WERI-Rb-1 (cell line): ENCODE results near the gene ZDHHC3.

ENCODE experiments used
- DNase-seq: peaks from one replicate; pipeline ENCODE4 v3.0.0-alpha.2; 2020
- H3K27ac ChIP-seq: fragments of 250-450 bp; sonication (Bioruptor Pico); 2 replicates; pipeline ENCODE4 v1.5.1; 2020; ENCODE audit warnings: mild to moderate bottlenecking, moderate library complexity
- H3K27me3 ChIP-seq: fragments of 250-450 bp; sonication (Bioruptor Pico); 2 replicates; pipeline ENCODE4 v1.5.1; 2021; ENCODE audit warnings: mild to moderate bottlenecking, low read depth, moderate library complexity; ENCODE audit not compliant: insufficient read depth, severe bottlenecking
- H3K36me3 ChIP-seq: fragments of 250-450 bp; sonication (Bioruptor Pico); 2 replicates; pipeline ENCODE4 v1.5.1; 2020; ENCODE audit warnings: mild to moderate bottlenecking, moderate library complexity
- H3K4me3 ChIP-seq: 2 replicates; pipeline ENCODE4 v1.5.1; 2011; ENCODE audit warnings: low read depth, mild to moderate bottlenecking, control low read depth, low read length
- H3K9me3 ChIP-seq: fragments of 250-450 bp; sonication (Bioruptor Pico); 2 replicates; pipeline ENCODE4 v1.5.1; 2021; ENCODE audit warnings: mild to moderate bottlenecking, moderate library complexity; ENCODE audit not compliant: severe bottlenecking
- CTCF ChIP-seq: IDR thresholded peaks from 2 replicates; pipeline ENCODE4 v1.5.1; 2011; ENCODE audit warnings: low read depth, mild to moderate bottlenecking, control low read depth, inconsistent platforms, low read length

The ZDHHC3 gene

GRCh38 chr3:45001738-45002137 is 25.8 kb upstream of the ZDHHC3 start:
- TF ChIP-seq CTCF, result no peak
- no peak for DNase-seq
- Histone ChIP-seq H3K27me3 (no peaks in the 10 kb centered on the region), H3K4me3 (no peak overlapping the region), H3K9me3 (no peaks in the 10 kb centered on the region), H3K27ac (no peak overlapping the region), H3K36me3 (peaks cover 61% of the 10 kb centered on the region)

DNA sequence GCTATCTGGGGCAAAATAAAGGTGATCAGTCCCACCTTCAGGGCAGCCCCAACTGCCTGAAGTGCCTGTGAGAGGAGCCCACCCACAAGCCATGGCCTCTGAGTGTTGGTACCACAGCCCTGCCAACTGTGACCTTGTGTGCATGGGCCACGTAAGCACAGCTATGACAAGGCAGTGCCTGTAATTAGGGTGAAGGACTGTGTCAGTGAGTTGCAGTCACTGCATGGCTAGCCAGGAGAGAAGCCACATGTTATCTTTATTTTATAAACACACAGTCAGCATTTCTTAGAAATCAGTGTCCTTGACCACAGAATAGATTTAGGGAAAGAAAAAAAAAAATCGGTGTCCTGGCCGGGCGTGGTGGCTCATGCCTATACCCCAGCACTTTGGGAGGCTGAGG is 24.8 kb upstream of the ZDHHC3 start:
- no peak for DNase-seq
- no peaks in the 10 kb centered on the region for H3K27me3 ChIP-seq
- no peak for TF ChIP-seq CTCF
- H3K9me3 ChIP-seq, result no peaks in the 10 kb centered on the region
- H3K4me3 ChIP-seq, result no peak overlapping the region
- no peak overlapping the region for H3K27ac ChIP-seq
- H3K36me3 ChIP-seq, result peaks cover 70% of the 10 kb centered on the region

- H3K36me3 ChIP-seq, result peaks cover 67% of the 10 kb centered on the region
- no peak for TF ChIP-seq CTCF
- no peak overlapping the region for H3K4me3 ChIP-seq
- H3K27me3 ChIP-seq, result no peaks in the 10 kb centered on the region
- DNase-seq, result no peak
- no peaks in the 10 kb centered on the region for H3K9me3 ChIP-seq
- no peak overlapping the region for H3K27ac ChIP-seq
Observed at GRCh38 chr3:44999782-45000181, 23.8 kb upstream of the ZDHHC3 start.

GRCh38 chr3:44996556-44996969 is 20.6 kb upstream of the ZDHHC3 start:
- no peak overlapping the region for H3K27ac ChIP-seq
- no peak overlapping the region for H3K4me3 ChIP-seq
- H3K9me3 ChIP-seq, result no peaks in the 10 kb centered on the region
- no peak for TF ChIP-seq CTCF
- H3K27me3 ChIP-seq, result no peaks in the 10 kb centered on the region
- DNase-seq, result no peak
- peaks cover 62% of the 10 kb centered on the region for H3K36me3 ChIP-seq

DNA sequence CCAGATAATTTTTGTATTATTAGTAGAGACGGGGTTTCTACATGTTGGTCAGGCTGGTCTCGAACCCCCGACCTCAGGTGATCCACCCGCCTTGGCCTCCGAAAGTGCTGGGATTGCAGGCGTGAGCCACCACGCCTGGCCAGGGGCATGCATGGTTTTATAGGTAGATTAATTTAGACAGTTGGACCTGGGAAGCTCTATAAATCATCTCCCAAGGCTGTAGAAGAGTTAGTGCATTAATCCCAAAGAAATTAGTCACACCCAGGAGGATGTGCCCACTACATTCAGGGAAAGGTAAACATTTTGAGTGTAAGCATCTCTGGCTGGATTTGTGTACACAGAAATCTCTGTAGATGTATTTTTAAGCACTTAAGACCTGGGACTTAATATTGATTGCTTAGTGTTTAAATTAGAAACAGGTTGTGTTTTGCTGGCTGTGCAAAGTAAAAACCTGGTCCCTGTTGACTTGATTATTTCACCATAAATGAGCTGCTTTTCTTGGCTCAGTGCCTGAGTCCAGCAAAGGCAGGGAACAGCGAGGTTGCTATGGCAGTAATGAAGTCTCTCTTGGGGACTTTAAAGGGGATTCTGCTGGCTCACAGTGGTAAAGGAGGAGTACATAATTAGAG is 19.3 kb upstream of the ZDHHC3 start:
- Histone ChIP-seq H3K4me3 (no peak overlapping the region), H3K27me3 (no peaks in the 10 kb centered on the region), H3K9me3 (no peaks in the 10 kb centered on the region), H3K36me3 (peaks cover 64% of the 10 kb centered on the region), H3K27ac (no peak overlapping the region)
- TF ChIP-seq CTCF, result no peak
- no peak for DNase-seq
